Type B pancreatic cell (in vitro differentiated cells): ENCODE data around the gene POU6F2. TPM values are rescaled to one million over a fixed set of nuclear protein-coding genes. Genes with fewer than 3 reads are reported as not detected.

Experiments used
- DNase-seq: peaks from one replicate; pipeline ENCODE4 v3.0.0; 2021; ENCODE audit warnings: mixed read lengths; ENCODE audit not compliant: unreplicated experiment; ENCODE audit errors: extremely low spot score
- H3K27ac Mint-ChIP-seq: 2 replicates; pipeline ENCODE4 v1.8.0; 2021; ENCODE audit warnings: mild to moderate bottlenecking, mixed read lengths
- H3K27me3 Mint-ChIP-seq: 2 replicates; pipeline ENCODE4 v1.8.0; 2021; ENCODE audit warnings: mixed read lengths
- H3K36me3 Mint-ChIP-seq: 2 replicates; pipeline ENCODE4 v1.8.0; 2021; ENCODE audit warnings: mixed read lengths
- H3K4me1 Mint-ChIP-seq: one replicate; pipeline ENCODE4 v1.8.0; 2021; ENCODE audit warnings: mixed read lengths; ENCODE audit not compliant: unreplicated experiment
- H3K4me3 Mint-ChIP-seq: 2 replicates; pipeline ENCODE4 v1.8.0; 2021; ENCODE audit warnings: mild to moderate bottlenecking, mixed read lengths
- H3K9me3 Mint-ChIP-seq: 2 replicates; pipeline ENCODE4 v1.8.0; 2021; ENCODE audit warnings: mixed read lengths
- total RNA-seq: library from RNA; stranded (reverse); gene quantifications from 2 replicates; pipeline ENCODE4 v1.2.1, GENCODE V29; 2021; ENCODE audit warnings: low replicate concordance
- TF ChIP-seq, protein P1 (sequence below): fragments of 200-600 bp; sonication (generic); conservative IDR thresholded peaks from 2 replicates; pipeline ENCODE4 v1.5.0; 2021; ENCODE audit warnings: antibody characterized with exemption, mild to moderate bottlenecking

POU6F2 gene
- total RNA-seq, 1 donor from 2014 or later, result 1.4 TPM

DNA sequence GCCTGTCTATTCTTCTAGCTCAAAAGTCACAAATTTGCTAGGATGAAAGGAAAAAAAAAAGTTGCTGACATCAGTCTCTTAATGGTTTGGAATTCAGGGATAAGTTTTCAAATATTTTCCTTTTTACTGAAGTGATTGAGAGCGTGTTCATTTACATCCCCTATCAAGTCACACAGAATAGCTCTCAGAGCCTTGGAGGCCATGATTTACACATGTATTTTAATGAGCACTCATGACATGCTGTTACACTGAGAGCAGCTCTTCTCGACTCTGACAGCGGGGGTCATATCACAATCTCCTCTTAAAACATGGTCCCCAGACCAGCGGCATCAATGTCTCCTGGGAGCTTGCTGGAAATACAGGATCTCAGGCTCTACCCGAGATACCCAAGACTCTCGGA, 232.7 kb downstream of the POU6F2 start:
- Mint-ChIP-seq H3K36me3 (no peaks in the 10 kb centered on the region), H3K9me3 (no peaks in the 10 kb centered on the region), H3K4me3 (no peak overlapping the region), H3K4me1 (no peaks in the 10 kb centered on the region), H3K27ac (no peak overlapping the region), H3K27me3 (no peaks in the 10 kb centered on the region)
- TF ChIP-seq, protein P1, sequence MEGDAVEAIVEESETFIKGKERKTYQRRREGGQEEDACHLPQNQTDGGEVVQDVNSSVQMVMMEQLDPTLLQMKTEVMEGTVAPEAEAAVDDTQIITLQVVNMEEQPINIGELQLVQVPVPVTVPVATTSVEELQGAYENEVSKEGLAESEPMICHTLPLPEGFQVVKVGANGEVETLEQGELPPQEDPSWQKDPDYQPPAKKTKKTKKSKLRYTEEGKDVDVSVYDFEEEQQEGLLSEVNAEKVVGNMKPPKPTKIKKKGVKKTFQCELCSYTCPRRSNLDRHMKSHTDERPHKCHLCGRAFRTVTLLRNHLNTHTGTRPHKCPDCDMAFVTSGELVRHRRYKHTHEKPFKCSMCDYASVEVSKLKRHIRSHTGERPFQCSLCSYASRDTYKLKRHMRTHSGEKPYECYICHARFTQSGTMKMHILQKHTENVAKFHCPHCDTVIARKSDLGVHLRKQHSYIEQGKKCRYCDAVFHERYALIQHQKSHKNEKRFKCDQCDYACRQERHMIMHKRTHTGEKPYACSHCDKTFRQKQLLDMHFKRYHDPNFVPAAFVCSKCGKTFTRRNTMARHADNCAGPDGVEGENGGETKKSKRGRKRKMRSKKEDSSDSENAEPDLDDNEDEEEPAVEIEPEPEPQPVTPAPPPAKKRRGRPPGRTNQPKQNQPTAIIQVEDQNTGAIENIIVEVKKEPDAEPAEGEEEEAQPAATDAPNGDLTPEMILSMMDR, result no peak
- no peak for DNase-seq

DNA sequence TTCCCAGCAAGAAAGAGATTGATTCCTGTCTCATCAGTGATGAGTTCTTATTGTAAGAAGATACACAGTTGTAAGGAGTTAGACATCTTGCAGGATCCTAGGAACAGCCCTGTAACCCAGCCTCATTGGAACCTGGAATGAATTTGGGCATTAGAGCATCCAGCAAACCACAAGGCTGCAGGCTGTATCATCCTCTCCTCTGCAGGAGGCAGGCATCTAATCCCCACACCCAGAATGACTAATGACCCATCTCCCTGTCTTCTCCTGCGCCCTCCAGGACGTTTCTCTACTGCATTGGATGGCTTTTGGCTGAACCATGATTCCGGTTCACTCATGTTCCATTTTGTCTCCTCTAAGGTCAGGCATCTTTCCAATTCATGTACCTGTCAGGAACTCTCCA, 233.9 kb downstream of the POU6F2 start:
- Mint-ChIP-seq H3K27me3 (no peaks in the 10 kb centered on the region), H3K4me3 (no peak overlapping the region)

DNA sequence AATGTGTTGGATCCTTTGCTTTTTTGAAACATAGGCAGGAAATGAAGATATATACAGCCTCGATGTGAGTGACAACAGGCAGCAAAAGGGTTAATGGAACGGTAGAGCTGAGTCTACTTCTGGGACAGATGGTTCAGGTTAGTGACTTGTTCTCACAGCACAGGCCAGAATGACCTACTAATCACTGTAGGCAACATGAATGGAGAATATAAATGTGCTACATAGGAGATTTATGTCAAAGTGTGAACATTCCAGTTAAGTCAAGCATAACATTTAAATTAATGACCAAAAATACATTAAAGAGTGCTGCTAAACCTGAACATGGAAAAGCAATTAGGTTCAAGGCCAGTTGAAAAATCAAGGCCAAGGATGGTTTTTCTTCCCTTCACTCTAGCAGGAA, 235.2 kb downstream of the POU6F2 start:
- Mint-ChIP-seq H3K27ac (no peak overlapping the region), H3K9me3 (no peaks in the 10 kb centered on the region), H3K27me3 (no peaks in the 10 kb centered on the region), H3K4me1 (no peaks in the 10 kb centered on the region), H3K4me3 (no peak overlapping the region), H3K36me3 (no peaks in the 10 kb centered on the region)
- TF ChIP-seq, protein P1, result no peak
- no peak for DNase-seq

More for the DNA sequence above, 233.9 kb downstream of the POU6F2 start:
- Mint-ChIP-seq H3K9me3 (no peaks in the 10 kb centered on the region), H3K27ac (no peak overlapping the region), H3K4me1 (no peaks in the 10 kb centered on the region), H3K36me3 (no peaks in the 10 kb centered on the region)
- TF ChIP-seq, protein P1, result no peak
- DNase-seq, result no peak

DNA sequence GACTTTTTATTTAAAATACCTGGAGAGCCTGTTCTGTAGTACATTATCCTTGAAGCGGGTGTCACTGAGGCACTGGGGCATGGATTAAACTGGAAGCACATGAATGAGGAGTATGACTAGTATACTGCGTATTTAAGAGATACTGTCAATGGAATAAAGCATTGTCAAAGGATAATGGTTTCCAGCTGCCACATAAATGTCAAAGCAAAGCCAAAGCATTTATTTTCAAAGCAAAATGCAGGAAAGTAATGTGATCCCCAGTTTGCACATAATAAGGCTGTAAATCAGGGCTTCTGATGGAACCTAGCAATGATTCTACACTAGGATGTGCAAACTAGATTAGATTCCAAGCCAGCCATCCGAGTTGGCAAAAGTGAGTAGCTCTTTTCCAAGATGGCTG, 240.1 kb downstream of the POU6F2 start:
- no peak for DNase-seq
- no peaks in the 10 kb centered on the region for H3K9me3 Mint-ChIP-seq
- no peak overlapping the region for H3K4me3 Mint-ChIP-seq
- H3K36me3 Mint-ChIP-seq, result no peaks in the 10 kb centered on the region
- no peak overlapping the region for H3K27ac Mint-ChIP-seq
- H3K27me3 Mint-ChIP-seq, result no peaks in the 10 kb centered on the region
- no peaks in the 10 kb centered on the region for H3K4me1 Mint-ChIP-seq
- TF ChIP-seq, protein P1, result no peak

DNA sequence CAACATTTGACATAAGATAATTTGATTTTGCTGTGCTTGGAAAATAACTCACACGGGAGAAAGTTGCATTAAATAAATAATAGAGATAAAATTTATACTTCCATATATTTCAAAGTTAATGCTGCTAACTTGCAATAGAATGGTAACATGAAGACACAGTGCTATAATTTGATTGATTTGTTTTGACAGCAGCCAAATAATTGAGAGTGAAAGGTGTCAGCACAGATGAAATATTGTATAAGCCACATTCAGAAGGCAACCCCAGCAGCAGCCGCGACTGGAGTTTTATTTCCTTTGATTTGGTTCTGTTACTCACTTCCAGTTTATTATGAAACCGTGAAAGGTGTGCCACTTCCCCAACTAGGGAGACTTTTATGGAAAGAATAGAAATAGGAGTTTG, 242.2 kb downstream of the POU6F2 start:
- Mint-ChIP-seq H3K4me3 (no peak overlapping the region), H3K9me3 (no peaks in the 10 kb centered on the region), H3K27ac (no peak overlapping the region), H3K27me3 (no peaks in the 10 kb centered on the region), H3K4me1 (no peaks in the 10 kb centered on the region), H3K36me3 (no peaks in the 10 kb centered on the region)
- TF ChIP-seq, protein P1, result no peak
- no peak for DNase-seq

DNA sequence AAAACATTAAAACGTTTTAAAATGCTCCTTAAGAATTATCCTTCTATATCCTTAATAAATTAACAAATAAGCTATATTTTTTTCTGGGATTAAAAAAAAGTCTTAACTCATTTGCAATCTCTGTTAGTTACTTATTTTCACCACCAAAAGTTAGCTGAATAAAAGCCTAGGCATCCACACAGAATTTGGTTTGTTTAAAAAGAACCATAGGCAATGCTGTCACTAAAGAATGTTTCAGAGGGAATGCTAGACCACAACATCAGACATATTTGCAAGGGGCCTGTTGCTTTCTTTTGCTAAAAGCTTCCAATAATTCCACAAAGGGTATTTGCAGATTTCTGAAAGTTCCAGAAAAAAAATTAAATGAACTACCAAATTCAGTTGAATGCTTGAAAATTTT, 244.2 kb downstream of the POU6F2 start:
- DNase-seq, result no peak
- Mint-ChIP-seq H3K27ac (no peak overlapping the region), H3K4me3 (no peak overlapping the region), H3K4me1 (no peaks in the 10 kb centered on the region), H3K27me3 (no peaks in the 10 kb centered on the region), H3K36me3 (no peaks in the 10 kb centered on the region), H3K9me3 (no peaks in the 10 kb centered on the region)
- TF ChIP-seq, protein P1, result no peak
